Jurkat, Clone E6-1 (cell line): Measurements from ENCODE around the gene PPP1R1A. TPM values are rescaled to one million over a fixed set of nuclear protein-coding genes. Genes with fewer than 3 reads are reported as not detected.

Source experiments
- DNase-seq: peaks from one replicate; pipeline ENCODE4 v3.0.0-alpha.2; 2011; ENCODE audit warnings: low read depth, low spot score
- H3K4me3 ChIP-seq: 2 replicates; pipeline ENCODE4 v1.5.1; 2011; ENCODE audit warnings: mild to moderate bottlenecking, low read length, control low read depth, moderate library complexity
- polyA plus RNA-seq: library from polyadenylated mRNA; unstranded; fragments of >200 nt; gene quantifications from one replicate; pipeline ENCODE4 v1.2.1, GENCODE V29; 2012; ENCODE audit warnings: missing spikeins; ENCODE audit not compliant: insufficient read length, insufficient read depth

Gene PPP1R1A
- 1.2 TPM for polyA plus RNA-seq

GRCh38 chr12:54588110-54588889 is at the start of gene PPP1R1A:
TSS of gene PPP1R1A (minus strand) at chr12:54588659. CDS start at chr12:54588488, 171 bp downstream.
- H3K4me3 ChIP-seq, result no peak within 1 kb of the TSS
- DNase-seq, result no peak

GRCh38 chr12:54634795-54635194 is 46.3 kb upstream of the PPP1R1A start, which contains the start of gene LACRT:
TSS of gene LACRT (minus strand) at chr12:54634895. CDS start at chr12:54634841, 54 bp downstream.
- H3K4me3 ChIP-seq, result no peak within 1 kb of the TSS
- DNase-seq, result no peak

GRCh38 chr12:54631988-54632728 is 43.7 kb upstream of the PPP1R1A start:
- no peak overlapping the region for H3K4me3 ChIP-seq
- DNase-seq, result no peak

GRCh38 chr12:54631551-54631950 is 43.1 kb upstream of the PPP1R1A start:
- DNase-seq, result no peak
- H3K4me3 ChIP-seq, result no peak overlapping the region

GRCh38 chr12:54629925-54630324 is 41.5 kb upstream of the PPP1R1A start:
- H3K4me3 ChIP-seq, result no peak overlapping the region
- DNase-seq, result no peak

- DNase-seq, result no peak
- H3K4me3 ChIP-seq, result no peak overlapping the region
Observed at GRCh38 chr12:54628186-54628846, 39.9 kb upstream of the PPP1R1A start.

DNA sequence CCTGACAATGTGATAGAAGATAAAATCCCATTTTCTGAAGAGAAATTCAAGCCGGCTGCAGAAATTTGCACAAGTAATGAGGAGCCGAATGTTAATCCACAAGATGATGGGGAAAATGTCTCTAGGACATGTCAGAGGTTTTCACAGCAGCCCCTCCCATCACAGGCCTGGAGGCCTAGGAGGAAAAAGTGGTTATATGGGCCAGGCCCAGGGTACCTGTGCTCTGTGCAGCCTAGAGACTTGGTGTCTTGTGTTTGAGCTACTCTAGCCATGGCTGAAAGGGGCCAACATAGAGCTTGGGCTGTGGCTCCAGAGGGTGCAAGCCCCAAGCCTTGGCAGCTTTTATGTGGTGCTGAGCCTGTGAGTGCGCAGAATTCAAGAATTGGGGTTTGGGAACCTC is 38.8 kb upstream of the PPP1R1A start:
- no peak for DNase-seq
- H3K4me3 ChIP-seq, result no peak overlapping the region

DNA sequence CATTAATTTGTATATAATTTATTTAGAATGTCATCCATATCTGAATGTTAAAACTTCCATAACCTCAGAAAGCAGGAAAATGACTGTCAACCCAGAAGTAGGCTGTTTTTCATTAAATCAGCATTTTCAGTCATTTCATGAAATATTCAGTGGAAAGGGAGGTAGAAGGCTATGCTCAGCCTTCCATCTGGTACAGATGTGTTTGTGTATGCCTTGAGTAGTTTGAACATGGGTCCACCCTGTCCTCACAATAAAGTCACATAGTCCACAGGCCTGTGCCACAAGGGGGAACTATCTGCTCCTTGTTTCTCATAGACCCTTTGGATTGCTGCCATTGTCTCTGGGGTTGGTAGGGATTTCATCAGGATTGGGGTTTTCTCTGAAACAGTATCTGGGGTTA is 37.1 kb upstream of the PPP1R1A start:
- no peak overlapping the region for H3K4me3 ChIP-seq
- DNase-seq, result no peak

GRCh38 chr12:54624315-54625279 is 36.1 kb upstream of the PPP1R1A start:
- DNase-seq, result no peak
- no peak overlapping the region for H3K4me3 ChIP-seq

GRCh38 chr12:54622463-54623183 is 34.2 kb upstream of the PPP1R1A start:
- peak; percentile 18 for DNase-seq

GRCh38 chr12:54616933-54617680 is 28.6 kb upstream of the PPP1R1A start:
- no peak for DNase-seq

More at GRCh38 chr12:54622463-54623183, 34.2 kb upstream of the PPP1R1A start:
- H3K4me3 ChIP-seq, result no peak overlapping the region

GRCh38 chr12:54612225-54612750 is 23.8 kb upstream of the PPP1R1A start:
- no peak overlapping the region for H3K4me3 ChIP-seq
- no peak for DNase-seq

More at GRCh38 chr12:54616933-54617680, 28.6 kb upstream of the PPP1R1A start:
- H3K4me3 ChIP-seq, result no peak overlapping the region

- H3K4me3 ChIP-seq, result no peak overlapping the region
- DNase-seq, result no peak
Observed at GRCh38 chr12:54611715-54612149, 23.3 kb upstream of the PPP1R1A start.

DNA sequence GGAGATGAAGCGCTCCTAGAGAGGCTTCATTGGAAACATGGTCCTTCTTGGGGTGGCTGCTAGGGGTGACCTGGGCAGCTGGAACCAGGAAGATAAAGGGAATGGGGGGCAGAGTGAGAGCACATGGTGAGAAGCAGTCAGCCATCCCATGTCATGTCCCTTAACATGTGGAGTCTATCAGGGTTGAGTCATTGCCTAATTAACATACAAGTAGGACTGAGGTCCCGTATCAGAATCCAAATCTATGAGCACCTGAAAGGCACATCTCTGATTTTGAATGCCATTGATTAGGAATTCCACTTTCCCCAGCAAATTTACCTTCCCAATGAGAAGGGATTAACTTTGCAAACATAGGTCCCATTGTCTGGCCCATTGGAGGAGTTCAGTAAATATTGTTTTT is 20.3 kb upstream of the PPP1R1A start:
- no peak overlapping the region for H3K4me3 ChIP-seq
- no peak for DNase-seq

- H3K4me3 ChIP-seq, result no peak overlapping the region
- DNase-seq, result no peak
Observed at GRCh38 chr12:54608156-54608555, 19.7 kb upstream of the PPP1R1A start.

DNA sequence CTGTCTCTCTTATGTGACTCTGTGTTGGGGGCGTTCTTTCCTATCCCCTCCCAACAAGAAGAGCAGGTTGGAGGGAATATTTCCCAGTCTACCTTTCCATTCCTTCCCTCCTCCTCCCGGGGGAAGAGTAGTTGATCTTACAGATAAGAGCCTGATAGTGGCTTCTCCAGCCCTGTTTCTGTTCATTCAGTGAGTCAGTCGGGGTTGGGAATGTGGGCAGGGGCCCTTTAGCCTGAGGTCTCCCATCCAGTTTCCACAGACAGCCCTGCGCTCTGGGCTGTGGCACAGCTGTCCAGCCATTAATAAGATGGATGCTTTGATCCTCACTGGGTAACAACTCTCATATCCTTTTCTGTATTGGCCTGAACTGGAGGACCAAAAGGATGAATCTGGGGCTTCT is 18.1 kb upstream of the PPP1R1A start:
- no peak overlapping the region for H3K4me3 ChIP-seq
- no peak for DNase-seq
